OCI-LY7 (cell line): Measurements from ENCODE around the gene TIMM22. TPM values are rescaled to one million over a fixed set of nuclear protein-coding genes. Genes with fewer than 3 reads are reported as not detected.

Source experiments
- BruUV-seq: library from RNA; stranded (reverse); fragments of 400-500 nt; replicated peaks from 2 replicates; lab custom pipeline; 2021; lab: Mats Ljungman, UMichigan
- CTCF ChIA-PET: fragments of 300-600 bp; sonication (Branson Sonifier 250); formaldehyde crosslinking; loops from one replicate; lab custom pipeline; 2022; ENCODE audit warnings: antibody characterized with exemption; ENCODE audit not compliant: unreplicated experiment; lab: Charles Lee
- POLR2A ChIA-PET: fragments of 300-600 bp; sonication (Branson Sonifier 250); formaldehyde crosslinking; loops from one replicate; lab custom pipeline; 2022; ENCODE audit warnings: antibody characterized with exemption; lab: Charles Lee
- DNase-seq: peaks from one replicate; pipeline ENCODE4 v3.0.0-alpha.2; 2015; ENCODE audit warnings: low spot score
- H2AFZ ChIP-seq: fragments of 200-600 bp; sonication (generic), shearing (Covaris generic); 2 replicates; pipeline ENCODE4 v1.6.1; 2014; ENCODE audit warnings: mild to moderate bottlenecking, antibody characterized with exemption, low read length, moderate library complexity
- H3K27ac ChIP-seq: fragments of 200-600 bp; sonication (generic); 2 replicates; pipeline ENCODE4 v1.5.1; 2014; ENCODE audit warnings: mixed run types, low read depth, mild to moderate bottlenecking, moderate library complexity, low read length, inconsistent platforms; ENCODE audit not compliant: poor library complexity, severe bottlenecking
- H3K36me3 ChIP-seq: fragments of 200-600 bp; sonication (generic); 2 replicates; pipeline ENCODE4 v1.6.1; 2014; ENCODE audit warnings: mild to moderate bottlenecking, antibody characterized with exemption, low read length, moderate library complexity, mixed read lengths; ENCODE audit not compliant: insufficient read depth
- H3K4me1 ChIP-seq: fragments of 200-600 bp; sonication (generic); 2 replicates; pipeline ENCODE4 v1.5.1; 2014; ENCODE audit warnings: mild to moderate bottlenecking, low read length; ENCODE audit not compliant: insufficient read depth, poor library complexity, severe bottlenecking
- H3K4me2 ChIP-seq: fragments of 200-600 bp; sonication (generic); 2 replicates; pipeline ENCODE4 v1.6.1; 2014; ENCODE audit warnings: mild to moderate bottlenecking, low read length
- H3K4me3 ChIP-seq: fragments of 200-600 bp; sonication (generic); 2 replicates; pipeline ENCODE4 v1.5.1; 2014; ENCODE audit warnings: mild to moderate bottlenecking, low read depth, low read length; ENCODE audit not compliant: poor library complexity, severe bottlenecking
- H3K79me2 ChIP-seq: fragments of 200-600 bp; sonication (generic); 2 replicates; pipeline ENCODE4 v1.6.1; 2016; ENCODE audit warnings: low read depth, mild to moderate bottlenecking, low read length, moderate library complexity, mixed read lengths; ENCODE audit not compliant: insufficient read depth
- H3K9me2 ChIP-seq: fragments of 200-600 bp; sonication (generic); 2 replicates; pipeline ENCODE4 v1.6.1; 2016; ENCODE audit warnings: mild to moderate bottlenecking, low read length, mixed read lengths; ENCODE audit not compliant: insufficient read depth
- H3K9me3 ChIP-seq: fragments of 200-600 bp; sonication (generic); 2 replicates; pipeline ENCODE4 v1.6.1; 2014; ENCODE audit warnings: mild to moderate bottlenecking, mixed run types, low read length, mixed read lengths
- H4K20me1 ChIP-seq: fragments of 200-600 bp; sonication (generic); 2 replicates; pipeline ENCODE4 v1.6.1; 2014; ENCODE audit warnings: mild to moderate bottlenecking, antibody characterized with exemption, low read length, moderate library complexity, mixed read lengths; ENCODE audit not compliant: insufficient read depth
- EZH2phosphoT487 ChIP-seq: fragments of 200-600 bp; sonication (generic); IDR thresholded peaks from 2 replicates; pipeline ENCODE4 v1.6.1; 2018; ENCODE audit warnings: low read depth, borderline replicate concordance, mild to moderate bottlenecking, mixed run types, antibody characterized with exemption, low read length, moderate library complexity, mixed read lengths
- intact Hi-C: fragments of 100-400 bp; cut with micrococcal nuclease; formaldehyde crosslinking; loops from one replicate; pipeline ENCODE4 v1.10.0; 2022; ENCODE audit not compliant: unreplicated experiment
- total RNA-seq, 2 experiments: library from RNA; depleted of rRNA in 1 of 2; stranded (reverse); fragments of >200 nt in 1 of 2; shearing (Covaris generic) in 1 of 2; gene quantifications; 2 replicates each; pipeline ENCODE4 v1.2.3, GENCODE V29; 2014 to 2022
- TF ChIP-seq, protein P1 (sequence below): fragments of 200-600 bp; sonication (generic); conservative IDR thresholded peaks from 2 replicates; pipeline ENCODE4 v1.5.1; 2014; ENCODE audit warnings: mild to moderate bottlenecking, antibody characterized with exemption, low read length, moderate library complexity, mixed read lengths

The TIMM22 gene
- total RNA-seq, 2 experiments from 2014 or later = 13.8 to 15.7 TPM

DNA sequence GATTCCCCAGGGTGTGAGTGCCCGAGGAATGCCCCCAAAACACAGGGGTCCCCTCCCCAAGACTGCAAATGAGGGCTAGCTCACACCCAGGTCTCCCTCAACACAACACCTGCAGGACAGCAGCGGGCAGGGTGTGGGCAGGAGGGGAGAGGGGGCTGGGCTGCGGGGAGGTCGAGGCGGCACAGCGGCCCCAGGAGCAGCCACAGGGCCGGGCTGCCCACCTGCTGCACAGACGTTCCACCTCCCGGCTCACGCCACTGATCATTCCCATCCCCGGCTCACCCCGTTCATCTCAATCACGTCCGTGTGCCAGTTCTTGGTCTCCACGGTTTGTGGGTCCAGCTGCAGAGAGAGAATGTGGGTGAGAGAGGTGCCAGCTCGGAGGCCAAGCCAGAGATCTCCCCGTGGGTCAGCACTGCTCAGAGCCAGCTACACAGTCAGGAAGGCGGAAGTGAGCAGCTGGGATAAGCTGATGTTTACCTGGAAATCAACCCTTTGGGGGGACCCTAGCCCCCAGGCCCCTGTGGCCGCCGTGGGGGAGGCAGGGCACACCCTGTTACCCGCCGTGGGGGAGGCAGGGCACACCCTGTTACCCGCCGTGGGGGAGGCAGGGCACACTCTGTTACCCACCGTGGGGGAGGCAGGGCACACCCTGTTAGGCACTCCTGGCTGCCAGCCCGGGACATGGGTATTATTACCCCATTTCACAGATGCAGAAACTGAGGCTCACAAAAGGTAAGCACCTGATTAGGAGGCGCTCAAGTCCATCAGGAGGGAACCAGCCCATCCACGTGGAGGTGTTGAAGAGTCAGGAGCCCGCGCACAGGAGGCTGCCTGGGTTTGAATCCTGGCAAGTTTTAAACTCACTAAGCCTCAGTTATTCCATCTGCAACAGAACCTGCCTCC is 16.1 kb downstream of the TIMM22 start:
- CTCF ChIA-PET = no interaction called here
- POLR2A ChIA-PET = no interaction called here
- no peaks in the 10 kb centered on the region for H3K4me1 ChIP-seq
- no peak overlapping the region for H3K4me3 ChIP-seq
- H3K79me2 ChIP-seq = no peaks in the 10 kb centered on the region
- no peak overlapping the region for H2AFZ ChIP-seq
- H3K27ac ChIP-seq = no peak overlapping the region
- H3K4me2 ChIP-seq = no peak overlapping the region
- H3K9me3 ChIP-seq = no peaks in the 10 kb centered on the region
- no peak for DNase-seq
- TF ChIP-seq, protein P1, sequence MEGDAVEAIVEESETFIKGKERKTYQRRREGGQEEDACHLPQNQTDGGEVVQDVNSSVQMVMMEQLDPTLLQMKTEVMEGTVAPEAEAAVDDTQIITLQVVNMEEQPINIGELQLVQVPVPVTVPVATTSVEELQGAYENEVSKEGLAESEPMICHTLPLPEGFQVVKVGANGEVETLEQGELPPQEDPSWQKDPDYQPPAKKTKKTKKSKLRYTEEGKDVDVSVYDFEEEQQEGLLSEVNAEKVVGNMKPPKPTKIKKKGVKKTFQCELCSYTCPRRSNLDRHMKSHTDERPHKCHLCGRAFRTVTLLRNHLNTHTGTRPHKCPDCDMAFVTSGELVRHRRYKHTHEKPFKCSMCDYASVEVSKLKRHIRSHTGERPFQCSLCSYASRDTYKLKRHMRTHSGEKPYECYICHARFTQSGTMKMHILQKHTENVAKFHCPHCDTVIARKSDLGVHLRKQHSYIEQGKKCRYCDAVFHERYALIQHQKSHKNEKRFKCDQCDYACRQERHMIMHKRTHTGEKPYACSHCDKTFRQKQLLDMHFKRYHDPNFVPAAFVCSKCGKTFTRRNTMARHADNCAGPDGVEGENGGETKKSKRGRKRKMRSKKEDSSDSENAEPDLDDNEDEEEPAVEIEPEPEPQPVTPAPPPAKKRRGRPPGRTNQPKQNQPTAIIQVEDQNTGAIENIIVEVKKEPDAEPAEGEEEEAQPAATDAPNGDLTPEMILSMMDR = no peak
- TF ChIP-seq EZH2phosphoT487 = no peak
- intact Hi-C loops = no loop called here
- no peaks in the 10 kb centered on the region for H4K20me1 ChIP-seq
- H3K9me2 ChIP-seq = no peaks in the 10 kb centered on the region
- peaks cover 43% of the 10 kb centered on the region for H3K36me3 ChIP-seq
- BruUV-seq = no TSS peak

DNA sequence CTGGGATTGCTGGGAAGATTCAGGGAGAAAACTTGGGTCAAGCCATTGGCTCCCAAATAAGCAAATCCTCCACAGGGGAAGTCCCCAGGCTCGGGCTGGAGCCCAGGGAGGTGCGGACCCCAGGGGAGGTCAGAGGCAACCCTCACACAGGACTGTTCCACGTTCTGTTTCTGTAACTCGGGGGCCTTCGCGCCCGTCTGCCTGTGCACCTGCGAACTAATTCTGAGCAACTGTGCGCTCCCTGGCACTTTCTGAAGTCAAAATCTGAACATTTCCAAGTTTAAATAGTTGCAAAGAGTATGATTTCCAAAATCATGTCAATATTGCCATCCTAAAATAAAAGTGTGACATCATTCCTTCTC is 16.8 kb downstream of the TIMM22 start:
- BruUV-seq = no TSS peak
- no peaks in the 10 kb centered on the region for H3K4me1 ChIP-seq
- H4K20me1 ChIP-seq = no peaks in the 10 kb centered on the region
- H3K9me2 ChIP-seq = no peaks in the 10 kb centered on the region
- no peak for DNase-seq
- H3K79me2 ChIP-seq = no peaks in the 10 kb centered on the region
- H3K36me3 ChIP-seq = peaks cover 47% of the 10 kb centered on the region
- H2AFZ ChIP-seq = no peak overlapping the region
- intact Hi-C loops = no loop called here
- ChIA-PET CTCF (no interaction called here), POLR2A (no interaction called here)
- H3K4me2 ChIP-seq = no peak overlapping the region
- TF ChIP-seq EZH2phosphoT487 = no peak
- TF ChIP-seq, protein P1 = no peak
- no peak overlapping the region for H3K27ac ChIP-seq
- no peak overlapping the region for H3K4me3 ChIP-seq
- H3K9me3 ChIP-seq = no peaks in the 10 kb centered on the region

DNA sequence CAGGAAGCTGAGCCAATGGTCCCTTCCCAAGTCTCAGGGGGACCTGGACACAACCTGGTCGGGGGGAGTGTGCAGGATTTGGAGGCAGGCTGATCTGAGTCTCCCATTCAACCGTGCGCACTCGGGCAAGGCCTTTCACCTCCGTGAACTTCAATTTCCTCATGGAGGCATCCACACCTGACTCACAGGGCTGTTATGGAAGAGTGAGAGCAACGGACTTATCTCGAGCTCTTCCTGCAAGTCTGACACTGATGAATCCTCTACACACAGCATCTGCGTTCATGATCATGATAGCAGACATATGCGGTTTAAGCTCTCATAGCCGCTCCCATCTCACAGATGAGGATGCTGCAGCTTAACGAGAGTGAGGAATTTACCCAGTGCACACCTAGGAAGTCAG is 21.6 kb downstream of the TIMM22 start:
- no peaks in the 10 kb centered on the region for H4K20me1 ChIP-seq
- BruUV-seq = no TSS peak
- intact Hi-C loops = no loop called here

More for the DNA sequence above, 21.6 kb downstream of the TIMM22 start:
- no peaks in the 10 kb centered on the region for H3K4me1 ChIP-seq
- H3K9me3 ChIP-seq = no peaks in the 10 kb centered on the region
- H3K79me2 ChIP-seq = no peaks in the 10 kb centered on the region
- H3K27ac ChIP-seq = no peak overlapping the region
- TF ChIP-seq EZH2phosphoT487 = no peak
- TF ChIP-seq, protein P1 = no peak
- no peak overlapping the region for H3K4me2 ChIP-seq
- CTCF ChIA-PET = no interaction called here
- no peaks in the 10 kb centered on the region for H3K9me2 ChIP-seq
- POLR2A ChIA-PET = no interaction called here
- no peak overlapping the region for H3K4me3 ChIP-seq
- no peak for DNase-seq
- H2AFZ ChIP-seq = no peak overlapping the region
- H3K36me3 ChIP-seq = peaks cover 9% of the 10 kb centered on the region
